ENCODE measurements around the gene ITPR2. TPM values are rescaled to one million over a fixed set of nuclear protein-coding genes. Genes with fewer than 3 reads are reported as not detected.

Gene ITPR2
- polyA plus RNA-seq, 4 donors = 11.0 to 15.3 (median 14.6) TPM

- DNase-seq (ENCODE audit: low read depth in 4 of 4, low spot score in 2 of 4) = no peak
Measured at GRCh38 chr12:26825459-26826016, 7.5 kb downstream of the ITPR2 start.

GRCh38 chr12:26823390-26823789 lies 9.6 kb downstream of the ITPR2 start:
- DNase-seq (ENCODE audit: low read depth in 4 of 4, low spot score in 2 of 4) = no peak

GRCh38 chr12:26822026-26822425 lies 11.0 kb downstream of the ITPR2 start:
- no peak for DNase-seq (ENCODE audit: low read depth in 4 of 4, low spot score in 2 of 4)

GRCh38 chr12:26821212-26821701 lies 11.7 kb downstream of the ITPR2 start:
- DNase-seq (ENCODE audit: low read depth in 4 of 4, low spot score in 2 of 4) = no peak

GRCh38 chr12:26818636-26819035 lies 14.4 kb downstream of the ITPR2 start:
- DNase-seq (ENCODE audit: low read depth in 4 of 4, low spot score in 2 of 4) = no peak

GRCh38 chr12:26818201-26818600 lies 14.8 kb downstream of the ITPR2 start:
- no peak for DNase-seq (ENCODE audit: low read depth in 4 of 4, low spot score in 2 of 4)

GRCh38 chr12:26817183-26817591 lies 15.8 kb downstream of the ITPR2 start:
- no peak for DNase-seq (ENCODE audit: low read depth in 4 of 4, low spot score in 2 of 4)

GRCh38 chr12:26813812-26814211 lies 19.2 kb downstream of the ITPR2 start:
- DNase-seq (ENCODE audit: low read depth in 4 of 4, low spot score in 2 of 4) = no peak

GRCh38 chr12:26810330-26810729 lies 22.7 kb downstream of the ITPR2 start:
- DNase-seq (ENCODE audit: low read depth in 4 of 4, low spot score in 2 of 4) = no peak

- no peak for DNase-seq (ENCODE audit: low read depth in 4 of 4, low spot score in 2 of 4)
Measured at GRCh38 chr12:26809611-26810285, 23.2 kb downstream of the ITPR2 start.

GRCh38 chr12:26808766-26809476 lies 24.1 kb downstream of the ITPR2 start:
- DNase-seq (ENCODE audit: low read depth in 4 of 4, low spot score in 2 of 4) = no peak

GRCh38 chr12:26807292-26807691 lies 25.7 kb downstream of the ITPR2 start:
- DNase-seq (ENCODE audit: low read depth in 4 of 4, low spot score in 2 of 4) = no peak

GRCh38 chr12:26806556-26806955 lies 26.4 kb downstream of the ITPR2 start:
- no peak for DNase-seq (ENCODE audit: low read depth in 4 of 4, low spot score in 2 of 4)

GRCh38 chr12:26805401-26805971 lies 27.5 kb downstream of the ITPR2 start:
- no peak for DNase-seq (ENCODE audit: low read depth in 4 of 4, low spot score in 2 of 4)

GRCh38 chr12:26803552-26803951 lies 29.4 kb downstream of the ITPR2 start:
- no peak for DNase-seq (ENCODE audit: low read depth in 4 of 4, low spot score in 2 of 4)

- no peak for DNase-seq (ENCODE audit: low read depth in 4 of 4, low spot score in 2 of 4)
Measured at GRCh38 chr12:26801486-26801885, 31.5 kb downstream of the ITPR2 start.

- no peak for DNase-seq (ENCODE audit: low read depth in 4 of 4, low spot score in 2 of 4)
Measured at GRCh38 chr12:26800858-26801257, 32.1 kb downstream of the ITPR2 start.

- DNase-seq (ENCODE audit: low read depth in 4 of 4, low spot score in 2 of 4) = no peak
Measured at GRCh38 chr12:26800347-26800746, 32.6 kb downstream of the ITPR2 start.

GRCh38 chr12:26799741-26800140 lies 33.3 kb downstream of the ITPR2 start:
- no peak for DNase-seq (ENCODE audit: low read depth in 4 of 4, low spot score in 2 of 4)

- DNase-seq (ENCODE audit: low read depth in 4 of 4, low spot score in 2 of 4) = no peak
Measured at GRCh38 chr12:26798640-26799039, 34.4 kb downstream of the ITPR2 start.

GRCh38 chr12:26798023-26798422 lies 35.0 kb downstream of the ITPR2 start:
- peak; percentile 56 to 82 (median 70) for DNase-seq (ENCODE audit: low read depth in 4 of 4, low spot score in 2 of 4)

Data from left renal cortex interstitium (tissue), 4 donors.